Measurements from ENCODE around the gene YAF2. TPM values are rescaled to one million over a fixed set of nuclear protein-coding genes. Genes with fewer than 3 reads are reported as not detected.

The YAF2 gene
- total RNA-seq, 6 experiments from 2014 or later = 12.8 to 22.3 (median 16.9) TPM

- no peak for DNase-seq
Observed at GRCh38 chr12:42273706-42274105, 35.7 kb upstream of the YAF2 start.

DNA sequence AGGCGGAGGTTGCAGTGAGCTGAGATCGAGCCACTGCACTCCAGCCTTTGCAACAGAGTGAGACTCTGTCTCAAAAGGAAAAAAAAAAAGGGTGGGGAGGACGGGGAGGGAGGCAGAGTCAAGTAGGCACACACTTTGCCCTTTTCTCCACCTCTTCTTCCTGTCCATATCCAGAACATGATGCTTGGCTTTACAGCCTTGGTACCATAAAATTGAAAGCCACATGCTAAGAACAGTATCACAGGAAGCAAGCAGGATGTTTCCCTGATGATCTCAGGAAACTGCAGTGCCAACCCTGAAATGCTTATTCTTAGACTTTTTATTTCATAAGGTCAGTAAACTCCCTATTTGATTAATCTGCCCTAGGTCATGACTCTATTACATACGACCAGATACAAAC lies 32.5 kb upstream of the YAF2 start:
- H3K4me3 ChIP-seq = no peak overlapping the region
- no peaks in the 10 kb centered on the region for H3K4me1 ChIP-seq
- no peak for TF ChIP-seq POLR2A (IDR thresholded peaks at IDR 0.05)
- TF ChIP-seq, protein P1, sequence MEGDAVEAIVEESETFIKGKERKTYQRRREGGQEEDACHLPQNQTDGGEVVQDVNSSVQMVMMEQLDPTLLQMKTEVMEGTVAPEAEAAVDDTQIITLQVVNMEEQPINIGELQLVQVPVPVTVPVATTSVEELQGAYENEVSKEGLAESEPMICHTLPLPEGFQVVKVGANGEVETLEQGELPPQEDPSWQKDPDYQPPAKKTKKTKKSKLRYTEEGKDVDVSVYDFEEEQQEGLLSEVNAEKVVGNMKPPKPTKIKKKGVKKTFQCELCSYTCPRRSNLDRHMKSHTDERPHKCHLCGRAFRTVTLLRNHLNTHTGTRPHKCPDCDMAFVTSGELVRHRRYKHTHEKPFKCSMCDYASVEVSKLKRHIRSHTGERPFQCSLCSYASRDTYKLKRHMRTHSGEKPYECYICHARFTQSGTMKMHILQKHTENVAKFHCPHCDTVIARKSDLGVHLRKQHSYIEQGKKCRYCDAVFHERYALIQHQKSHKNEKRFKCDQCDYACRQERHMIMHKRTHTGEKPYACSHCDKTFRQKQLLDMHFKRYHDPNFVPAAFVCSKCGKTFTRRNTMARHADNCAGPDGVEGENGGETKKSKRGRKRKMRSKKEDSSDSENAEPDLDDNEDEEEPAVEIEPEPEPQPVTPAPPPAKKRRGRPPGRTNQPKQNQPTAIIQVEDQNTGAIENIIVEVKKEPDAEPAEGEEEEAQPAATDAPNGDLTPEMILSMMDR (IDR thresholded peaks at IDR 0.05) = no peak
- ATAC-seq = peak in 2 of 4 donors; percentile 12 to 40
- no peak overlapping the region for H3K27ac ChIP-seq
- 55% methylated on average over 4 of the region's 4 CpGs for WGBS (ENCODE audit: insufficient coverage, low coverage, low lambda C conversion rate, missing lambda C conversion rate)
- intact Hi-C loops (cut with DNase I) = no loop called here
- H3K27me3 ChIP-seq = no peaks in the 10 kb centered on the region
- DNase-seq = no peak
- no peaks in the 10 kb centered on the region for H3K9me3 ChIP-seq
- no peaks in the 10 kb centered on the region for H3K36me3 ChIP-seq

More at GRCh38 chr12:42273706-42274105, 35.7 kb upstream of the YAF2 start:
- H3K9me3 ChIP-seq = no peaks in the 10 kb centered on the region
- ATAC-seq = no peak
- no peaks in the 10 kb centered on the region for H3K27me3 ChIP-seq
- no peaks in the 10 kb centered on the region for H3K36me3 ChIP-seq
- intact Hi-C loops (cut with DNase I) = no loop called here
- no peaks in the 10 kb centered on the region for H3K4me1 ChIP-seq
- TF ChIP-seq POLR2A (IDR thresholded peaks at IDR 0.05) = no peak
- TF ChIP-seq, protein P1 (IDR thresholded peaks at IDR 0.05) = no peak
- 88% methylated on average over 6 of the region's 21 CpGs for WGBS (ENCODE audit: insufficient coverage, low coverage, low lambda C conversion rate, missing lambda C conversion rate)
- H3K4me3 ChIP-seq = no peak overlapping the region
- no peak overlapping the region for H3K27ac ChIP-seq

- 93% methylated on average over 6 of the region's 15 CpGs for WGBS (ENCODE audit: insufficient coverage, low coverage, low lambda C conversion rate, missing lambda C conversion rate)
- Histone ChIP-seq H3K27me3 (no peaks in the 10 kb centered on the region), H3K4me1 (no peaks in the 10 kb centered on the region), H3K4me3 (no peak overlapping the region), H3K9me3 (no peaks in the 10 kb centered on the region), H3K36me3 (no peaks in the 10 kb centered on the region), H3K27ac (no peak overlapping the region)
- TF ChIP-seq, protein P1 (IDR thresholded peaks at IDR 0.05) = no peak
- TF ChIP-seq POLR2A (IDR thresholded peaks at IDR 0.05) = no peak
- intact Hi-C loops (cut with DNase I) = no loop called here
- ATAC-seq (no peak), DNase-seq (no peak)
Observed at GRCh38 chr12:42267413-42268190, 29.6 kb upstream of the YAF2 start.

DNA sequence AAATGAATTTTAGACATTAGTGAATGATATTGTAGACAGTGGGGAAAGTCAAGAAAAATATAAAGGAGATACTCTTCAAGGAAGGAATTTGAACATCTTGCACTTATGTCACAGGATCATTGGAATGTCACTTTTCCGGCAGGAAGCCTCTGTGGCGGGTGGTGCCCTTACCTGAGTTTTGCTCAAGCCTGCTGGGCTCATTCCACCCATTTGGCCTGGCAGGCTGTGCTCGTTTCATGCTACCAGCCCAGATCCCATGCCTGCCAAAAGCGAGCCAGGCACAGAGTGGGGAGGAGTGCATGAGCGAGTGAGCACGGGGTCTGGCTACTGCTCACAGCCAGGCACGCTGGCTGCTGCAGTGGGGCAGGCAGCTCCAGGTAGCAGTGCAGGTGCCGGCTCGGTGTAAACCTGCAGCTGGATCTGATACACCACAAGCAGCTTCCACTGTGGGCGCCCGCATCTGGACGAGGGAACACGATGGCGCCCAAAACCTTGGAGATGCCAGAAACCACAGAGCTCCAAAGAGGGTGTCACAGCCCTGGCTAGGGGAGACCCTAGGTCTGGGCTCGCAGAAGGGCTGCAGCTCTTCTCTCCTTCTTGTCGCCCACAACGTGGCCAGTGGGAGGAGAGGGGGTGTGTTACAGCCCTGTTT lies 28.7 kb upstream of the YAF2 start:
- no peak for TF ChIP-seq POLR2A (IDR thresholded peaks at IDR 0.05)
- TF ChIP-seq, protein P1 (IDR thresholded peaks at IDR 0.05) = no peak
- WGBS (ENCODE audit: insufficient coverage, low coverage, low lambda C conversion rate, missing lambda C conversion rate) = 83% methylated on average over 3 of the region's 17 CpGs
- Histone ChIP-seq H3K4me3 (no peak overlapping the region), H3K36me3 (no peaks in the 10 kb centered on the region), H3K4me1 (no peaks in the 10 kb centered on the region), H3K27me3 (no peaks in the 10 kb centered on the region), H3K9me3 (no peaks in the 10 kb centered on the region), H3K27ac (no peak overlapping the region)
- ATAC-seq = no peak
- intact Hi-C loops (cut with DNase I) = no loop called here
- DNase-seq = no peak

Measured in right lobe of liver (tissue), 6 donors.